Thyroid gland (tissue), 4 donors: Measurements from ENCODE around the gene SMPDL3B.

ENCODE experiments used
- CTCF ChIP-seq, 6 experiments: fragments of 200-600 bp in 3 of 6; fragments of 450-650 bp in 3 of 6; sonication (generic) in 3 of 6; IDR thresholded peaks; one replicate each; pipeline ENCODE4 v1.5.1; 2016 to 2019; ENCODE audit warnings: antibody characterized with exemption in 6 of 6, mild to moderate bottlenecking in 2 of 6, inconsistent platforms in 1 of 6, moderate library complexity in 1 of 6
- POLR2A ChIP-seq, 2 donors: fragments of 450-650 bp; IDR thresholded peaks; one replicate each; pipeline ENCODE4 v1.6.1; 2017; ENCODE audit warnings: antibody characterized with exemption in 2 of 2, mild to moderate bottlenecking in 2 of 2, moderate library complexity in 1 of 2

GRCh38 chr1:27957655-27958054 lies 22.9 kb downstream of the SMPDL3B start:
- TF ChIP-seq CTCF (IDR thresholded peaks at IDR 0.05): no peak
- no peak for TF ChIP-seq POLR2A (IDR thresholded peaks at IDR 0.05)
